AG09319 (cell line): ENCODE measurements around the gene SLC10A4.

ENCODE experiments used
- DNase-seq: peaks from one replicate; pipeline ENCODE4 v3.0.0-alpha.2; 2010; ENCODE audit warnings: low read depth; ENCODE audit errors: extremely low read depth
- TF ChIP-seq, protein P1 (sequence below): IDR thresholded peaks from 2 replicates; pipeline ENCODE4 v1.5.1; 2011; ENCODE audit warnings: low read depth, mild to moderate bottlenecking, inconsistent platforms, low read length, moderate library complexity

Gene SLC10A4

DNA sequence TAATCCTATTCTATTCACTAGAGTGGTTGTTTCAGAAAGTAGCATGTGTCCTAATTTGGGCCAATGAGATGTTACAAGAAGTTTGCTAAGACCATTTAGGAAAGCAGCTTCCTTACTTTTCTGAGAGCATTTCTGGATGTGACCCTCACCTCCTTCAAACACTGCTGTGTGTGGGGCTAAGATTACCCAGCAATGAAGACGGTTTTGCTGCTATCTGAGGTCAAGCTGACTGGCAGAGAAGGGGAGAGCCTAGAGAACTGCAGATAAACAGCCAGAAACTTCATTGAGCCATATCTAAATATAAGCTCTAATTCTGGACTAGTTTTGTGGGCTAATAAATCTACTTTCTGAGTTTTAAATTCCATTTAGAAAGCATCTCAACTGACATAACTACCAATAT is 43.3 kb downstream of the SLC10A4 start:
- TF ChIP-seq, protein P1, sequence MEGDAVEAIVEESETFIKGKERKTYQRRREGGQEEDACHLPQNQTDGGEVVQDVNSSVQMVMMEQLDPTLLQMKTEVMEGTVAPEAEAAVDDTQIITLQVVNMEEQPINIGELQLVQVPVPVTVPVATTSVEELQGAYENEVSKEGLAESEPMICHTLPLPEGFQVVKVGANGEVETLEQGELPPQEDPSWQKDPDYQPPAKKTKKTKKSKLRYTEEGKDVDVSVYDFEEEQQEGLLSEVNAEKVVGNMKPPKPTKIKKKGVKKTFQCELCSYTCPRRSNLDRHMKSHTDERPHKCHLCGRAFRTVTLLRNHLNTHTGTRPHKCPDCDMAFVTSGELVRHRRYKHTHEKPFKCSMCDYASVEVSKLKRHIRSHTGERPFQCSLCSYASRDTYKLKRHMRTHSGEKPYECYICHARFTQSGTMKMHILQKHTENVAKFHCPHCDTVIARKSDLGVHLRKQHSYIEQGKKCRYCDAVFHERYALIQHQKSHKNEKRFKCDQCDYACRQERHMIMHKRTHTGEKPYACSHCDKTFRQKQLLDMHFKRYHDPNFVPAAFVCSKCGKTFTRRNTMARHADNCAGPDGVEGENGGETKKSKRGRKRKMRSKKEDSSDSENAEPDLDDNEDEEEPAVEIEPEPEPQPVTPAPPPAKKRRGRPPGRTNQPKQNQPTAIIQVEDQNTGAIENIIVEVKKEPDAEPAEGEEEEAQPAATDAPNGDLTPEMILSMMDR = no peak
- DNase-seq = no peak

DNA sequence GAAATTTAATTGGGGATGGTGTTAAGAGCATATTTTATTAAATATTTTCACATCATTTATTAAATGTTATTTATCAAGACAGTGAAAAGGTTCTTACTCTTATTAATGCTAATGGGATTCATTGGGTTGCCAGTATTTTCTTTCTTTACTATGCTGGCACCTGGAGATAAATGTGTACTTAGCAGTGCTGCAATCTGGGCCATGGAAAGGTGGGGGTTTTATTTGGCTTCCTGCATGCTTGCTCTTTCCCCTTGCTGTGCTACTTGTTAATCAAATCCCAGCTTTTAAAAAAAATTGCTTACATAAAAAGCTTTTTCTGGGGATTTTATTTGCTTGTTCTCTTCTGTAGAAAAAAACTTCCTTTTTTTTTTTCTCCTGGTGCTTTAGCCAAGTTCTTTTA is 55.2 kb downstream of the SLC10A4 start:
- TF ChIP-seq, protein P1 = no peak
- DNase-seq = no peak
